Stomach smooth muscle (tissue), 2 donors: ENCODE results near the gene ANAPC1.
"Not testable (repeated sequence)": the region's sequence is repeated elsewhere in the genome, so short reads cannot be mapped to it uniquely, and the experiment has no call there.

Experiments used
- H3K27ac ChIP-seq: one replicate; pipeline ENCODE4 v1.7.0; 2013; ENCODE audit warnings: mild to moderate bottlenecking, low read length, inconsistent platforms
- H3K27me3 ChIP-seq, 2 donors: one replicate each; pipeline ENCODE4 v1.7.0; 2013; ENCODE audit warnings: low read length in 2 of 2; ENCODE audit not compliant: insufficient read depth in 2 of 2, control insufficient read depth in 1 of 2
- H3K36me3 ChIP-seq, 2 donors: one replicate each; pipeline ENCODE4 v1.7.0; 2013; ENCODE audit warnings: low read length in 2 of 2; ENCODE audit not compliant: control insufficient read depth in 2 of 2, insufficient read depth in 2 of 2
- H3K4me1 ChIP-seq: one replicate; pipeline ENCODE4 v1.7.0; 2013; ENCODE audit warnings: low read length; ENCODE audit not compliant: control insufficient read depth, insufficient read depth
- H3K4me3 ChIP-seq, 2 donors: one replicate each; pipeline ENCODE4 v1.7.0; 2013; ENCODE audit warnings: low read length in 2 of 2
- H3K9ac ChIP-seq, 2 donors: one replicate each; pipeline ENCODE4 v1.7.0; 2013; ENCODE audit warnings: low read length in 2 of 2, mild to moderate bottlenecking in 1 of 2
- H3K9me3 ChIP-seq, 2 donors: one replicate each; pipeline ENCODE4 v1.7.0; 2013; ENCODE audit warnings: low read length in 2 of 2; ENCODE audit not compliant: control insufficient read depth in 2 of 2
- donor health status: healthy.
- donor health status: Pancreatic carcinoma.

Gene ANAPC1

GRCh38 chr2:111903930-111904439 lies 20.0 kb upstream of the ANAPC1 start:
- Histone ChIP-seq H3K27ac (peak overlapping the region; percentile 24), H3K9me3 (no peaks in the 10 kb centered on the region), H3K36me3 (no peaks in the 10 kb centered on the region), H3K4me1 (peaks cover 35% of the 10 kb centered on the region), H3K4me3 (no peak overlapping the region), H3K9ac (no peak overlapping the region), H3K27me3 (no peaks in the 10 kb centered on the region)

- peak overlapping the region; percentile 24 for H3K27ac ChIP-seq
- no peaks in the 10 kb centered on the region for H3K9me3 ChIP-seq
- no peak overlapping the region for H3K4me3 ChIP-seq
- H3K4me1 ChIP-seq: peaks cover 31% of the 10 kb centered on the region
- H3K36me3 ChIP-seq: no peaks in the 10 kb centered on the region
- no peaks in the 10 kb centered on the region for H3K27me3 ChIP-seq
- no peak overlapping the region for H3K9ac ChIP-seq
Observed at GRCh38 chr2:111903516-111903915, 19.5 kb upstream of the ANAPC1 start.

- Histone ChIP-seq H3K27ac (peak overlapping the region; percentile 12), H3K27me3 (no peaks in the 10 kb centered on the region), H3K4me1 (peaks cover 32% of the 10 kb centered on the region), H3K4me3 (peak overlapping the region in 1 of 2 donors; percentile 52), H3K9me3 (no peaks in the 10 kb centered on the region), H3K36me3 (no peaks in the 10 kb centered on the region), H3K9ac (no peak overlapping the region)
Observed at GRCh38 chr2:111900859-111901258, 16.9 kb upstream of the ANAPC1 start.

GRCh38 chr2:111898703-111899514 lies 14.9 kb upstream of the ANAPC1 start:
- no peaks in the 10 kb centered on the region for H3K9me3 ChIP-seq
- peak overlapping the region; percentile 64 for H3K27ac ChIP-seq
- H3K4me1 ChIP-seq: peaks cover 19% of the 10 kb centered on the region
- no peaks in the 10 kb centered on the region for H3K36me3 ChIP-seq
- peak overlapping the region; percentile 68 to 72 for H3K9ac ChIP-seq
- peak overlapping the region; percentile 78 to 86 for H3K4me3 ChIP-seq
- H3K27me3 ChIP-seq: no peaks in the 10 kb centered on the region

GRCh38 chr2:111897924-111898702 lies 14.1 kb upstream of the ANAPC1 start, which contains the start of gene MERTK:
Gene MERTK, plus strand, starts transcription at chr2:111898607. Its CDS starts 129 bp downstream, at chr2:111898736.
- Histone ChIP-seq H3K27ac (peak within 1 kb of the TSS; percentile 69), H3K9me3 (no peaks in the 10 kb centered on the region), H3K9ac (peak within 1 kb of the TSS; percentile 72 to 80), H3K27me3 (no peaks in the 10 kb centered on the region), H3K4me3 (peak within 1 kb of the TSS; percentile 78 to 86), H3K4me1 (peaks cover 18% of the 10 kb centered on the region), H3K36me3 (no peaks in the 10 kb centered on the region)

- Histone ChIP-seq H3K9ac (peak overlapping the region; percentile 62 to 80), H3K36me3 (no peaks in the 10 kb centered on the region), H3K27me3 (no peaks in the 10 kb centered on the region), H3K4me3 (peak overlapping the region; percentile 61 to 83), H3K4me1 (peaks cover 16% of the 10 kb centered on the region), H3K9me3 (no peaks in the 10 kb centered on the region), H3K27ac (peak overlapping the region; percentile 69)
Observed at GRCh38 chr2:111897630-111897923, 13.6 kb upstream of the ANAPC1 start.

- Histone ChIP-seq H3K9ac (no peak overlapping the region), H3K27me3 (no peaks in the 10 kb centered on the region), H3K27ac (no peak overlapping the region), H3K4me1 (peaks cover 16% of the 10 kb centered on the region), H3K36me3 (no peaks in the 10 kb centered on the region), H3K4me3 (no peak overlapping the region), H3K9me3 (no peaks in the 10 kb centered on the region)
Observed at GRCh38 chr2:111896576-111896975, 12.6 kb upstream of the ANAPC1 start.

- no peak overlapping the region for H3K4me3 ChIP-seq
Observed at GRCh38 chr2:111896024-111896423, 12.0 kb upstream of the ANAPC1 start.

GRCh38 chr2:111884592-111884964 lies 585 bp upstream of the ANAPC1 start:
- Histone ChIP-seq H3K27me3 (no peaks in the 10 kb centered on the region), H3K9ac (peak overlapping the region; percentile 84 to 90), H3K4me3 (peak overlapping the region; percentile 97 to 99), H3K9me3 (no peaks in the 10 kb centered on the region), H3K36me3 (no peaks in the 10 kb centered on the region), H3K4me1 (peaks cover 4% of the 10 kb centered on the region), H3K27ac (peak overlapping the region; percentile 58)

More at GRCh38 chr2:111896024-111896423, 12.0 kb upstream of the ANAPC1 start:
- Histone ChIP-seq H3K27me3 (no peaks in the 10 kb centered on the region), H3K36me3 (no peaks in the 10 kb centered on the region), H3K9me3 (no peaks in the 10 kb centered on the region), H3K9ac (no peak overlapping the region), H3K27ac (no peak overlapping the region), H3K4me1 (peaks cover 14% of the 10 kb centered on the region)

GRCh38 chr2:111872806-111873205 lies 11.2 kb downstream of the ANAPC1 start:
- not testable (repeated sequence) for H3K9ac ChIP-seq, H3K27me3 ChIP-seq, H3K9me3 ChIP-seq, H3K36me3 ChIP-seq, H3K4me3 ChIP-seq, H3K4me1 ChIP-seq, H3K27ac ChIP-seq
